Endothelial cell of umbilical vein (primary cell): ENCODE results near the gene CHRNA5.
A peak's percentile ranks its signal among the peaks of the same experiment; 100 is the strongest.

Source experiments
- EZH2 ChIP-seq: IDR thresholded peaks from 2 replicates; pipeline ENCODE4 v1.6.1; 2012; ENCODE audit warnings: borderline replicate concordance, low read depth, mild to moderate bottlenecking, moderate library complexity, low read length, inconsistent platforms; ENCODE audit not compliant: severe bottlenecking
- FOS ChIP-seq: IDR thresholded peaks from 2 replicates; pipeline ENCODE4 v1.6.1; 2011; ENCODE audit warnings: mild to moderate bottlenecking, low read length, moderate library complexity, borderline replicate concordance; ENCODE audit not compliant: insufficient read depth
- GATA2 ChIP-seq: IDR thresholded peaks from 2 replicates; pipeline ENCODE4 v1.7.0; 2011; ENCODE audit warnings: low read depth, mild to moderate bottlenecking, moderate library complexity, mixed read lengths, low read length; ENCODE audit not compliant: insufficient read length, insufficient read depth
- JUN ChIP-seq: IDR thresholded peaks from 2 replicates; pipeline ENCODE4 v1.6.1; 2011; ENCODE audit warnings: borderline replicate concordance, low read depth; ENCODE audit not compliant: insufficient read length, insufficient read depth
- MAX ChIP-seq: IDR thresholded peaks from 2 replicates; pipeline ENCODE4 v1.6.1; 2011; ENCODE audit not compliant: insufficient read depth, insufficient read length
- MYC ChIP-seq: IDR thresholded peaks from one replicate; pipeline ENCODE4 v1.6.1; 2011; ENCODE audit warnings: mild to moderate bottlenecking, low read depth, low read length
- POLR2A ChIP-seq: IDR thresholded peaks from 2 replicates; pipeline ENCODE4 v1.6.1; 2012; ENCODE audit warnings: low read depth, mild to moderate bottlenecking, control low read depth, low read length
- POLR2AphosphoS5 ChIP-seq: IDR thresholded peaks from 2 replicates; pipeline ENCODE4 v1.6.1; 2012; ENCODE audit warnings: low read depth, mild to moderate bottlenecking, control low read depth, low read length, moderate library complexity; ENCODE audit not compliant: insufficient read depth
- TF ChIP-seq, protein P1 (sequence below), 2 donors: IDR thresholded peaks; 1 replicate in 1 of 2; 2 replicates in 1 of 2; pipeline ENCODE4 v1.5.1; 2011; ENCODE audit warnings: low read length in 2 of 2, mild to moderate bottlenecking in 2 of 2, moderate library complexity in 2 of 2, control low read depth in 1 of 2, inconsistent platforms in 1 of 2, low read depth in 1 of 2; ENCODE audit not compliant: insufficient read depth in 1 of 2; ENCODE audit errors: extremely low read depth in 1 of 2

DNA sequence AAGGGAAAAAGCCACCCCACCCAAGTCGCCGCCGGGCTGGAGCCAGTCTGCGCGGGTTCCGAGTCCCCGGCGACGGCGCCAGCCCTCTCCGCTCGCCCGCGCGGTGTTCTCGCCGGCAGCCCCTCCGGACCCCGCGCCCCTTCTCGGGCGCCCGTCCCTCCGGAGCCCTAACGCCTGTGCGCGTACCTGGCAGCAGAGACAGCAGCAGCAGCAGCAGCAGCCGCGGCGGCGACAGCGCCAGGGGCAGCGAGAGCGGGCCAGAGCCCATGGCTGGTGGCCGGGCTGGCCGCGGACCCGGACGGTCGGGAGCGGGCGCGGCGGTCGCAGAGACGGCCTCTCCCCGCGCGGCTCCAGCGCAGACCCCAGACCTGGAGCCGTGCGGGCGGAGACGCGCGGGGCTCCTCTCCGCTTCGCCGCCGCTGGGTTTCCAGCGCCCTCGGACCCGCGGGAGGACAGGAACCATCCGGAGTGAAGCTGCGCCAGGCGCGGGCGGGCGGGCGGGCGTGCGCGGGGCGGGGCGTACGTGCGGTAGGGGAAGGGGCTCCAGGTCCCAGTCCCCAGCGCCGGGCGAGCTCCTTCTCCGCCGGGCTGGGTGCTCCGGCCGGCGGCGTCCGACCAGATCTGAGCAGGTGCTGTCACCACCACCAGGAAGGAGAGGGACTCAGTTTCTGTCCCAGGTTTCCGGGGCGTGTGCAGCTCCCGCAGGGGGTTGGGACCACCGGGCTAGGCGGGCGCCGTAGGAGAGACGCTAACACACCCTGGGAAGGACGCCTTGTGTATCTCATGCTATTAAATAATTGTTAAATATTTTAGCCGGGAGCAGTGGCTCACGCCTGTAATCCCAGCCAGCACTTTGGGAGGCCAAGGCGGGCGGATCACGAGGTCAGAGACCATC, 55.5 kb downstream of the CHRNA5 start, which contains the start of gene CHRNA3:
- TF ChIP-seq POLR2A, result no peak
- TF ChIP-seq, protein P1, sequence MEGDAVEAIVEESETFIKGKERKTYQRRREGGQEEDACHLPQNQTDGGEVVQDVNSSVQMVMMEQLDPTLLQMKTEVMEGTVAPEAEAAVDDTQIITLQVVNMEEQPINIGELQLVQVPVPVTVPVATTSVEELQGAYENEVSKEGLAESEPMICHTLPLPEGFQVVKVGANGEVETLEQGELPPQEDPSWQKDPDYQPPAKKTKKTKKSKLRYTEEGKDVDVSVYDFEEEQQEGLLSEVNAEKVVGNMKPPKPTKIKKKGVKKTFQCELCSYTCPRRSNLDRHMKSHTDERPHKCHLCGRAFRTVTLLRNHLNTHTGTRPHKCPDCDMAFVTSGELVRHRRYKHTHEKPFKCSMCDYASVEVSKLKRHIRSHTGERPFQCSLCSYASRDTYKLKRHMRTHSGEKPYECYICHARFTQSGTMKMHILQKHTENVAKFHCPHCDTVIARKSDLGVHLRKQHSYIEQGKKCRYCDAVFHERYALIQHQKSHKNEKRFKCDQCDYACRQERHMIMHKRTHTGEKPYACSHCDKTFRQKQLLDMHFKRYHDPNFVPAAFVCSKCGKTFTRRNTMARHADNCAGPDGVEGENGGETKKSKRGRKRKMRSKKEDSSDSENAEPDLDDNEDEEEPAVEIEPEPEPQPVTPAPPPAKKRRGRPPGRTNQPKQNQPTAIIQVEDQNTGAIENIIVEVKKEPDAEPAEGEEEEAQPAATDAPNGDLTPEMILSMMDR (IDR thresholded peaks at IDR 0.05; ENCODE audit: extremely low read depth in 1 of 2, insufficient read depth in 1 of 2, low read depth in 1 of 2, low read length in 2 of 2), result no peak
- no peak for TF ChIP-seq MAX
- TF ChIP-seq POLR2AphosphoS5, result no peak
- no peak for TF ChIP-seq FOS
- no peak for TF ChIP-seq GATA2
- peak; percentile 89 for TF ChIP-seq EZH2
- no peak for TF ChIP-seq JUN
- no peak for TF ChIP-seq MYC
